IMR-90 (cell line): ENCODE data around the gene TENM4. TPM values are rescaled to one million over a fixed set of nuclear protein-coding genes. Genes with fewer than 3 reads are reported as not detected.

Source experiments
- ATAC-seq: fragments of 200-7000 bp; cut with Tn5 transposase; 2 replicates; pipeline ENCODE4 v1.9.1; 2020; ENCODE audit warnings: low read depth, mild to moderate bottlenecking, moderate library complexity
- BruUV-seq: library from RNA; stranded (reverse); fragments of 400-500 nt; replicated peaks from 2 replicates; lab custom pipeline; 2021; lab: Mats Ljungman, UMichigan
- CTCF ChIA-PET: fragments of 300-600 bp; formaldehyde crosslinking; extraction: SDS; loops from one replicate; lab custom pipeline; 2021; ENCODE audit warnings: antibody characterized with exemption; lab: Yijun Ruan, JAX
- POLR2A ChIA-PET: fragments of 300-600 bp; sonication (Branson Sonifier 250); formaldehyde crosslinking; loops from one replicate; lab custom pipeline; 2022; ENCODE audit warnings: antibody characterized with exemption; ENCODE audit not compliant: unreplicated experiment; lab: Charles Lee
- DNase-seq: peaks from one replicate; pipeline ENCODE4 v3.0.0; 2013
- H2AFZ ChIP-seq: replicated peaks from 2 replicates; pipeline ENCODE3; 2013; ENCODE audit warnings: low read length, mild to moderate bottlenecking; ENCODE audit not compliant: poor library complexity
- H2AK5ac ChIP-seq: 2 replicates; pipeline ENCODE4 v1.6.1; 2013; ENCODE audit warnings: low read depth, low read length, inconsistent platforms
- H2AK9ac ChIP-seq: replicated peaks from 2 replicates; pipeline ENCODE3; 2013; ENCODE audit warnings: mild to moderate bottlenecking, low read depth, low read length, moderate library complexity; ENCODE audit not compliant: poor library complexity
- H2BK120ac ChIP-seq: 2 replicates; pipeline ENCODE4 v1.6.1; 2013; ENCODE audit warnings: low read depth, low read length, inconsistent platforms
- H2BK15ac ChIP-seq: 3 replicates; pipeline ENCODE4 v1.6.1; 2013; ENCODE audit warnings: low read depth, low read length, inconsistent platforms
- H2BK20ac ChIP-seq: 2 replicates; pipeline ENCODE4 v1.6.1; 2013; ENCODE audit warnings: low read depth, mild to moderate bottlenecking, inconsistent platforms, low read length, moderate library complexity
- H2BK5ac ChIP-seq: 2 replicates; pipeline ENCODE4 v1.6.1; 2013; ENCODE audit warnings: mild to moderate bottlenecking, low read depth, low read length, inconsistent platforms; ENCODE audit not compliant: poor library complexity, severe bottlenecking
- H3K14ac ChIP-seq: replicated peaks from 2 replicates; pipeline ENCODE4 v1.6.1; 2013; ENCODE audit warnings: low read depth, low read length, inconsistent platforms
- H3K18ac ChIP-seq: 2 replicates; pipeline ENCODE4 v1.6.1; 2013; ENCODE audit warnings: low read depth, low read length, control low read depth
- H3K23ac ChIP-seq: 2 replicates; pipeline ENCODE4 v1.6.1; 2013; ENCODE audit warnings: low read depth, low read length, inconsistent platforms
- H3K27ac ChIP-seq: 2 replicates; pipeline ENCODE4 v1.5.1; 2013; ENCODE audit warnings: mild to moderate bottlenecking, control low read depth, low read length; ENCODE audit not compliant: insufficient read depth
- H3K27me3 ChIP-seq: 2 replicates; pipeline ENCODE4 v1.6.1; 2013; ENCODE audit warnings: low read length; ENCODE audit not compliant: control insufficient read depth, insufficient read depth
- H3K36me3 ChIP-seq: 2 replicates; pipeline ENCODE4 v1.6.1; 2013; ENCODE audit warnings: low read length, mixed read lengths; ENCODE audit not compliant: control insufficient read depth, insufficient read depth
- H3K4ac ChIP-seq: 2 replicates; pipeline ENCODE4 v1.6.1; 2013; ENCODE audit warnings: low read depth, low read length, inconsistent platforms
- H3K4me1 ChIP-seq: 2 replicates; pipeline ENCODE4 v1.6.1; 2013; ENCODE audit warnings: low read length, mixed read lengths; ENCODE audit not compliant: control insufficient read depth, insufficient read depth
- H3K4me2 ChIP-seq: 2 replicates; pipeline ENCODE4 v1.6.1; 2013; ENCODE audit warnings: low read depth, mild to moderate bottlenecking, control low read depth, low read length, moderate library complexity
- H3K4me3 ChIP-seq: 2 replicates; pipeline ENCODE4 v1.5.1; 2013; ENCODE audit warnings: low read depth, mild to moderate bottlenecking, control low read depth, low read length, moderate library complexity; ENCODE audit not compliant: insufficient read depth
- H3K56ac ChIP-seq: 2 replicates; pipeline ENCODE4 v1.6.1; 2013; ENCODE audit warnings: low read length, inconsistent platforms; ENCODE audit not compliant: insufficient read depth; ENCODE audit errors: extremely low read depth
- H3K79me1 ChIP-seq, 2 experiments: 2 replicates each; pipeline ENCODE4 v1.6.1; 2013; ENCODE audit warnings: low read length in 2 of 2, inconsistent platforms in 1 of 2, low read depth in 1 of 2
- H3K9ac ChIP-seq: 2 replicates; pipeline ENCODE4 v1.6.1; 2013; ENCODE audit warnings: low read depth, low read length, control low read depth
- H3K9me1 ChIP-seq: 2 replicates; pipeline ENCODE4 v1.6.1; 2013; ENCODE audit warnings: low read length, inconsistent platforms; ENCODE audit not compliant: insufficient read depth
- H3K9me3 ChIP-seq: 2 replicates; pipeline ENCODE4 v1.6.1; 2013; ENCODE audit warnings: low read length; ENCODE audit not compliant: control insufficient read depth, insufficient read depth
- H4K20me1 ChIP-seq: 2 replicates; pipeline ENCODE4 v1.6.1; 2013; ENCODE audit warnings: low read length, inconsistent platforms; ENCODE audit not compliant: insufficient read depth
- H4K5ac ChIP-seq: 2 replicates; pipeline ENCODE4 v1.6.1; 2013; ENCODE audit warnings: mild to moderate bottlenecking, low read depth, low read length, control low read depth
- H4K8ac ChIP-seq, 2 experiments: 2 replicates each; pipeline ENCODE4 v1.6.1; 2013; ENCODE audit warnings: low read depth in 2 of 2, low read length in 2 of 2, control low read depth in 1 of 2, inconsistent platforms in 1 of 2
- H4K91ac ChIP-seq: 2 replicates; pipeline ENCODE4 v1.6.1; 2013; ENCODE audit warnings: low read depth, low read length, inconsistent platforms; ENCODE audit not compliant: insufficient read depth
- BHLHE40 ChIP-seq: fragments of 150-350 bp; IDR thresholded peaks from 2 replicates; pipeline ENCODE4 v1.6.1; 2016; ENCODE audit warnings: mild to moderate bottlenecking, low read depth, low read length
- CEBPB ChIP-seq: IDR thresholded peaks from 2 replicates; pipeline ENCODE4 v1.6.1; 2012; ENCODE audit warnings: low read depth, low read length, improper control_type of control experiment
- CHD1 ChIP-seq: IDR thresholded peaks from 2 replicates; pipeline ENCODE4 v1.6.1; 2012; ENCODE audit warnings: low read depth, low read length, improper control_type of control experiment
- CTCF ChIP-seq: conservative IDR thresholded peaks from 2 replicates; pipeline ENCODE4 v1.5.1; 2012; ENCODE audit warnings: mild to moderate bottlenecking, low read depth, low read length, improper control_type of control experiment
- MAFK ChIP-seq: IDR thresholded peaks from 2 replicates; pipeline ENCODE4 v1.6.1; 2012; ENCODE audit warnings: low read depth, low read length, improper control_type of control experiment
- MXI1 ChIP-seq: IDR thresholded peaks from 2 replicates; pipeline ENCODE4 v1.6.1; 2012; ENCODE audit warnings: low read depth, mild to moderate bottlenecking, low read length, moderate library complexity, borderline replicate concordance
- NFE2L2 ChIP-seq: fragments of 150-350 bp; IDR thresholded peaks from 2 replicates; pipeline ENCODE4 v1.6.1; 2016; ENCODE audit warnings: low read depth, mild to moderate bottlenecking, low read length
- RCOR1 ChIP-seq: IDR thresholded peaks from 2 replicates; pipeline ENCODE4 v1.6.1; 2012; ENCODE audit warnings: mild to moderate bottlenecking, low read length, improper control_type of control experiment; ENCODE audit not compliant: insufficient replicate concordance
- RFX5 ChIP-seq: IDR thresholded peaks from 2 replicates; pipeline ENCODE4 v1.8.0; 2012; ENCODE audit warnings: low read depth, mild to moderate bottlenecking, low read length, moderate library complexity
- SMC3 ChIP-seq: fragments of 150-350 bp; IDR thresholded peaks from 2 replicates; pipeline ENCODE4 v1.6.1; 2016; ENCODE audit warnings: low read depth, mild to moderate bottlenecking, antibody characterized with exemption, low read length, moderate library complexity
- WGBS, 2 experiments: methylation state at CpG; one replicate each; pipeline versions ENCODE4 v1.1.5 to v1.1.7; 2013; ENCODE audit warnings: missing lambda C conversion rate in 2 of 2; ENCODE audit not compliant: insufficient read length in 1 of 2; ENCODE audit errors: extremely low coverage in 2 of 2; 5-methylcytosine and 5-hydroxymethylcytosine counted together
- dilution Hi-C: fragments of 300-500 bp; cut with HindIII; formaldehyde crosslinking; loops from one replicate; pipeline ENCODE4 v1.14.3; 2018; ENCODE audit warnings: low sequenced_read_pairs; ENCODE audit not compliant: unreplicated experiment
- in situ Hi-C: fragments of 300-500 bp; cut with MboI; formaldehyde crosslinking; loops from 3 replicates; pipeline ENCODE4 v1.14.3; 2019; ENCODE audit warnings: low sequenced_read_pairs, inconsistent platforms, mixed read lengths
- intact Hi-C: fragments of 100-400 bp; cut with micrococcal nuclease; formaldehyde crosslinking; loops from 2 replicates; pipeline ENCODE4 v1.10.0; 2022
- polyA plus RNA-seq, 3 experiments: library from polyadenylated mRNA; depleted of rRNA; stranded (reverse); fragments of >200 nt; gene quantifications; 2 replicates each; pipeline ENCODE4 v1.2.3, GENCODE V29; 2012; ENCODE audit warnings: low replicate concordance in 1 of 3
- total RNA-seq: library from RNA; depleted of rRNA; stranded (reverse); fragments of >200 nt; gene quantifications from 2 replicates; pipeline ENCODE4 v1.2.3, GENCODE V29; 2012
- TF ChIP-seq, protein P1 (sequence below): fragments of 150-350 bp; IDR thresholded peaks from 2 replicates; pipeline ENCODE4 v1.6.1; 2016; ENCODE audit warnings: low read depth, mild to moderate bottlenecking, low read length, moderate library complexity, borderline replicate concordance
- TF ChIP-seq, protein P2 (sequence below): fragments of 150-350 bp; IDR thresholded peaks from 2 replicates; pipeline ENCODE4 v1.6.1; 2017; ENCODE audit warnings: mild to moderate bottlenecking, antibody characterized with exemption, low read length, low read depth

TENM4 gene
- total and polyA plus RNA-seq, 2 of the 4 experiments (the other 2 are of a cell fraction), result 7.4 to 9.0 TPM

- Histone ChIP-seq H2AFZ (peak overlapping the region; percentile 70), H3K36me3 (peaks cover 1% of the 10 kb centered on the region; the same call in 1 of the 2 replicates), H3K27me3 (no peaks in the 10 kb centered on the region), H3K4me1 (peaks cover 43% of the 10 kb centered on the region), H3K9me1 (peaks cover 36% of the 10 kb centered on the region), H3K14ac (peak overlapping the region; percentile 85), H3K27ac (peak overlapping the region; percentile 98), H3K4ac (peak overlapping the region; percentile 94), H2BK120ac (peak overlapping the region; percentile 98), H2BK20ac (peak overlapping the region; percentile 97), H2AK9ac (no peak overlapping the region), H3K79me1 (peaks cover 0 to 6% of the 10 kb centered on the region in 2 experiments; a peak in 1 of 4 replicates), H3K18ac (peak overlapping the region; percentile 93), H4K8ac (peak overlapping the region; percentile 41 to 75; a peak in 3 of 4 replicates), H3K9me3 (no peaks in the 10 kb centered on the region), H3K56ac (peak overlapping the region; percentile 41), H3K4me2 (no peak overlapping the region; the same call in 1 of the 2 replicates), H4K5ac (peak overlapping the region; percentile 99), H3K4me3 (no peak overlapping the region), H3K9ac (no peak overlapping the region), H2AK5ac (peak overlapping the region; percentile 96), H3K23ac (peak overlapping the region; percentile 91), H4K20me1 (0 out of 2 replicates have a peak, but pooled peaks cover 3% of the 10 kb centered on the region), H4K91ac (peak overlapping the region; percentile 97), H2BK15ac (peak overlapping the region; percentile 97; the same call in 2 of the 3 replicates), H2BK5ac (peak overlapping the region; percentile 88)
- TF ChIP-seq NFE2L2, result no peak
- TF ChIP-seq CEBPB, result no peak
- no peak for TF ChIP-seq CHD1
- TF ChIP-seq MAFK, result no peak
- TF ChIP-seq SMC3, result no peak
- no peak for TF ChIP-seq BHLHE40
- no peak for TF ChIP-seq CTCF
- TF ChIP-seq, protein P1, sequence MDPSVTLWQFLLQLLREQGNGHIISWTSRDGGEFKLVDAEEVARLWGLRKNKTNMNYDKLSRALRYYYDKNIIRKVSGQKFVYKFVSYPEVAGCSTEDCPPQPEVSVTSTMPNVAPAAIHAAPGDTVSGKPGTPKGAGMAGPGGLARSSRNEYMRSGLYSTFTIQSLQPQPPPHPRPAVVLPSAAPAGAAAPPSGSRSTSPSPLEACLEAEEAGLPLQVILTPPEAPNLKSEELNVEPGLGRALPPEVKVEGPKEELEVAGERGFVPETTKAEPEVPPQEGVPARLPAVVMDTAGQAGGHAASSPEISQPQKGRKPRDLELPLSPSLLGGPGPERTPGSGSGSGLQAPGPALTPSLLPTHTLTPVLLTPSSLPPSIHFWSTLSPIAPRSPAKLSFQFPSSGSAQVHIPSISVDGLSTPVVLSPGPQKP, result no peak
- no peak for TF ChIP-seq RFX5
- TF ChIP-seq RCOR1, result no peak
- TF ChIP-seq, protein P2, sequence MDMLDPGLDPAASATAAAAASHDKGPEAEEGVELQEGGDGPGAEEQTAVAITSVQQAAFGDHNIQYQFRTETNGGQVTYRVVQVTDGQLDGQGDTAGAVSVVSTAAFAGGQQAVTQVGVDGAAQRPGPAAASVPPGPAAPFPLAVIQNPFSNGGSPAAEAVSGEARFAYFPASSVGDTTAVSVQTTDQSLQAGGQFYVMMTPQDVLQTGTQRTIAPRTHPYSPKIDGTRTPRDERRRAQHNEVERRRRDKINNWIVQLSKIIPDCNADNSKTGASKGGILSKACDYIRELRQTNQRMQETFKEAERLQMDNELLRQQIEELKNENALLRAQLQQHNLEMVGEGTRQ, result no peak
- TF ChIP-seq MXI1, result no peak
- CTCF ChIA-PET, result interaction anchor here (0.6 to 1.3 kb wide), 7 partner anchors 9 to 255 kb away, joined by 3 to 7 read pairs (median 3); no protein-coding TSS in a partner anchor
- ATAC-seq (no peak), DNase-seq (no peak)
- in situ Hi-C loops (loop anchor here (10.0 kb wide), 1 partner anchor 254 kb away; no protein-coding TSS in a partner anchor), dilution Hi-C loops (no loop called here), intact Hi-C loops (loop anchor here (1.0 to 2.0 kb wide), 3 partner anchors 21 to 161 kb away; no protein-coding TSS in a partner anchor)
- BruUV-seq, result no TSS peak
- no CpG with 5 or more reads among the region's 2 CpGs for WGBS, 2 experiments
- POLR2A ChIA-PET, result interaction anchor here (1.8 kb wide), 1 partner anchor 10 kb away, joined by 13 read pairs; no protein-coding TSS in a partner anchor
Observed at GRCh38 chr11:78800756-78801155, 640.1 kb downstream of the TENM4 start.
